GM06990 (cell line): ENCODE results near the gene RNF182.

Experiments used
- DNase-seq: peaks from one replicate; pipeline ENCODE4 v3.0.0-alpha.2; 2011; ENCODE audit not compliant: insufficient read length; ENCODE audit errors: extremely low read depth
- H3K27me3 ChIP-seq: replicated peaks from 2 replicates; pipeline ENCODE4 v1.6.0; 2011; ENCODE audit warnings: low read length; ENCODE audit not compliant: control insufficient read depth, insufficient read depth
- H3K36me3 ChIP-seq: 2 replicates; pipeline ENCODE4 v1.5.1; 2011; ENCODE audit warnings: low read length; ENCODE audit not compliant: control insufficient read depth, insufficient read depth
- H3K4me3 ChIP-seq: replicated peaks from 2 replicates; pipeline ENCODE4 v1.5.1; 2011; ENCODE audit warnings: low read depth, mild to moderate bottlenecking, control low read depth, low read length
- CTCF ChIP-seq: IDR thresholded peaks from 2 replicates; pipeline ENCODE4 v1.5.1; 2011; ENCODE audit warnings: low read length, control low read depth, mild to moderate bottlenecking, inconsistent platforms; ENCODE audit not compliant: insufficient read depth, poor library complexity, severe bottlenecking

Gene RNF182

GRCh38 chr6:13914351-13914750 is 10.4 kb upstream of the RNF182 start:
- no peak for DNase-seq
- no peaks in the 10 kb centered on the region; the same call in 1 of the 2 replicates for H3K27me3 ChIP-seq
- no peak overlapping the region for H3K4me3 ChIP-seq
- TF ChIP-seq CTCF = no peak
- H3K36me3 ChIP-seq = no peaks in the 10 kb centered on the region

GRCh38 chr6:13915561-13916229 is 9.1 kb upstream of the RNF182 start:
- H3K36me3 ChIP-seq = no peaks in the 10 kb centered on the region
- H3K4me3 ChIP-seq = no peak overlapping the region
- no peaks in the 10 kb centered on the region; the same call in 1 of the 2 replicates for H3K27me3 ChIP-seq
- no peak for DNase-seq
- no peak for TF ChIP-seq CTCF

- TF ChIP-seq CTCF = no peak
- Histone ChIP-seq H3K4me3 (no peak overlapping the region), H3K36me3 (no peaks in the 10 kb centered on the region), H3K27me3 (no peaks in the 10 kb centered on the region; the same call in 1 of the 2 replicates)
- DNase-seq = no peak
Measured at GRCh38 chr6:13916230-13916944, 8.4 kb upstream of the RNF182 start.

DNA sequence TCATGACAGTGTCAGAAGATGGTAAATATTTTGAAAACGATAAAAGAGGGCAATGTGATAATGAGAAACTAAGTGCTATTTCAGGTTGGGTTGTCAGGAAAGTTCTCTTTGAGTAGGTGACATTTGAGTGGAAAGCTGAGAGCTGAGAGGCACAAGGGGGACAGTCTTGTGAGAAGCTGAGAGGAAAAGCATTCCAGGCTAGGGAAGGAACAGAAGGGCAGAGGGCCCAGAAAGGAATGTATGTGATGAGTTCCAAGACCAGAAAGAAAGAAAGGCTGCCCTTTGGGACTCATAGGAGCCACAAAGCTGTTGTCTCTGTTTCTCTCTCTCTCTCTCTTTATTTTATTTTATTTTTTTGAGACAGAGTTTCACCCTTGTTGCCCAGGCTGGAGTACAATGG is 7.6 kb upstream of the RNF182 start:
- no peaks in the 10 kb centered on the region; the same call in 1 of the 2 replicates for H3K27me3 ChIP-seq
- no peak for DNase-seq
- H3K36me3 ChIP-seq = no peaks in the 10 kb centered on the region
- no peak for TF ChIP-seq CTCF
- no peak overlapping the region for H3K4me3 ChIP-seq

DNA sequence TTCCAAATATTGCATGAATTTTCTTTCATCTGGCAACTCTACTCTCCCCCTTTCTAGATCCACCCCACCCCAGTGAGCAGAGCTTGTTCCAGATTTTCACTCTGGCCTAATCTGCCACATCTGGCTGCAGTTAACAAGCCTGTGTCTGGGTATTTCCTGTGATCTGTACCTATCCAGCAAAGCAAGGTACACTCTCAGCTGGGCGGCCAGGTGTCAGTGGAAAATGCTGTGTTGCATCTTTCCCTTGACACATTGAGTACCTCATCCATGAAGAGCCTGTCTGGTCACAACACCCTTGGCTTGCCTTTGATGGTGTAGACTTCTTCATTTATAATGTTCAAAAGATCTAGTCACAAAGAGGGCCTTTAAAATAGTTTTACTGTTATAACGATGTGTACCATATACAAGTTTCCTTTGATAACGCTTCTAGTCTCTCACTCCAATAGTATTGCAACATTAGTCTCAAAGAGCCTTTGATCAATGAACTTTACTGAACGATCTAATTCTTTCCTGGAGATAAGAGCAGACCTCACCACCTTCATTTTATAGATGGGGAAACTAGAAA is 6.0 kb upstream of the RNF182 start:
- no peak for DNase-seq
- no peaks in the 10 kb centered on the region for H3K36me3 ChIP-seq
- H3K4me3 ChIP-seq = no peak overlapping the region
- no peaks in the 10 kb centered on the region for H3K27me3 ChIP-seq
- no peak for TF ChIP-seq CTCF
